RWPE1 (cell line): ENCODE measurements around the gene FEN1.

Source experiments
- CTCF ChIA-PET: fragments of 350-600 bp; sonication (Branson Sonifier 250); formaldehyde crosslinking; extraction: SDS; loops from one replicate; lab custom pipeline; 2021; lab: Yijun Ruan, JAX
- POLR2A ChIA-PET: fragments of 400-600 bp; formaldehyde crosslinking; extraction: SDS; loops from one replicate; lab custom pipeline; 2020; ENCODE audit warnings: antibody characterized with exemption; ENCODE audit not compliant: low non-redundant PET; lab: Yijun Ruan, JAX
- DNase-seq: peaks from one replicate; pipeline ENCODE4 v3.0.0; 2012; ENCODE audit warnings: low spot score
- H3K27ac ChIP-seq: fragments of 450-650 bp; 2 replicates; pipeline ENCODE4 v1.5.1; 2017
- CTCF ChIP-seq: fragments of 450-650 bp; conservative IDR thresholded peaks from 2 replicates; pipeline ENCODE4 v1.5.1; 2017; ENCODE audit warnings: low read depth, mild to moderate bottlenecking

Gene FEN1

DNA sequence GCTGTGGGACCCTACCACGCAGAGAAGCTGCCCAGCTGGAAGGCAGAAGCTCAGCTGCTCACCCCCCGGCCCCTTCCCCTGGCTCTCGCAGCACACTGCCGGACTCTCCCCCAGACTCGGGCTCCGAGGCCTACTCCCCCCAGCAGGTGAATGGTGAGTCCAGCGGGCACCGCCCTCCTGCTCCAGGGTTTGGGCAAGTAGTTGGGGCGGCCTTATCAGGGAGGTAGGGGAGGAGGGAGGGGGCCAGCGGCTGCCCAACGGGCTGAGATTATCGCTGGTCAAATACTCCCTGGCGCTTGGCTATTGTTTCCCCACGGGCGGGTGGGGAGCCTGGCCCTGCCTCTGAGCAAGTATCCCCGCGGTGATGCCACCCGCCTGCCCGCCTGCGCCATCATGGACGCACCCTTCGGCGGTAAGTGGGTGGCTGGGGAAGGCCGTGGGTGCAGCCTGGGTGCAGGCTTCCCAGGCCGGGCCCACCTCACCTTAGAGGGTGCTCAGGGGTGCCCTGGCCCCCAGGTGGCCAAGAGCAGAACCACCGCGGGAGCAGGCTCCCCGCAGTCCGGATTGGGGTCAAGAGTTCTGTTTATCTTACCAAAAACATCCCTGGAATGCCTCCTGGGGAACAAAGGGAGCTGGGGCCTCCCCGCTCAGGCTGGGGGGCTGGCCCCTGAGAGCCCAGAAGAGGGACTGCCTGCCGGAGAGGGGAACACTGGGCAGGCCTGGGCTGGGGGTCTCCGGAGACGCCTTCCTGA, 23.4 kb upstream of the FEN1 start:
- ChIA-PET POLR2A (no interaction called here), CTCF (interaction anchor here (0.7 to 0.8 kb wide), 3 partner anchors 16 to 19 kb away, joined by 3 to 4 read pairs (median 3); no protein-coding TSS in a partner anchor)
- no peak for DNase-seq

DNA sequence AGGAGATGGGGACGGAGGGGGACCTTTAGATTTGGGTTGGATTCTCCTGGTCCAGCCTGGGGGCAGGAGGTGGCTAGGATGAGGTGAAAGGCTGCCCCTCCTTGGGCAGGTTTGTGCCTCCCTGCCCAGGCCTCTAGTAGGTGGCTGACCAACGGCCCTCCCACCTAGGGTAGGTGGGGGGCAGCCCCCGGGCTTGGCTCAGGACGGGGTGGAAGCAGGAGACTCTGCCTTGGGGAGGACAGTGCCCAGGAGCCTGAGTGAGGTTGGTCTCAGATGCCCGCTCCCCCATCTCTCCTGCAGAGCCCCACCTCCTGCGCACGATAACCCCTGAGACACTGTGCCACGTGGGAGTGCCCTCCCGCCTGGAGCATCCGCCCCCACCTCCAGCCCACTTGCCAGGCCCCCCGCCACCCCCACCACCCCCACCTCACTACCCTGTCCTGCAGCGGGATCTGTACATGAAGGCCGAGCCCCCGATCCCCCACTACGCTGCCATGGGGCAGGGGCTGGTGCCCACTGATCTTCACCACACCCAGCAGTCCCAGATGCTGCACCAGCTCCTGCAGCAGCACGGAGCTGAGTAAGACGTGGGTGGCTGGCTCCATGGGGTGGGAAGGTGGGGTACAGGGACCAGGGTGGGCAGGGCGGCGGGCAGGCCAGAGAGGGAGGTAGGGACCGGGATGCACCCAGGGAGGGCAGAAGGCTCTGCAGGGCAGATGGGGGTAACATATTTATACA, 22.6 kb upstream of the FEN1 start:
- POLR2A ChIA-PET = no interaction called here

More for the DNA sequence above, 23.4 kb upstream of the FEN1 start:
- TF ChIP-seq CTCF = no peak
- no peak overlapping the region for H3K27ac ChIP-seq

DNA sequence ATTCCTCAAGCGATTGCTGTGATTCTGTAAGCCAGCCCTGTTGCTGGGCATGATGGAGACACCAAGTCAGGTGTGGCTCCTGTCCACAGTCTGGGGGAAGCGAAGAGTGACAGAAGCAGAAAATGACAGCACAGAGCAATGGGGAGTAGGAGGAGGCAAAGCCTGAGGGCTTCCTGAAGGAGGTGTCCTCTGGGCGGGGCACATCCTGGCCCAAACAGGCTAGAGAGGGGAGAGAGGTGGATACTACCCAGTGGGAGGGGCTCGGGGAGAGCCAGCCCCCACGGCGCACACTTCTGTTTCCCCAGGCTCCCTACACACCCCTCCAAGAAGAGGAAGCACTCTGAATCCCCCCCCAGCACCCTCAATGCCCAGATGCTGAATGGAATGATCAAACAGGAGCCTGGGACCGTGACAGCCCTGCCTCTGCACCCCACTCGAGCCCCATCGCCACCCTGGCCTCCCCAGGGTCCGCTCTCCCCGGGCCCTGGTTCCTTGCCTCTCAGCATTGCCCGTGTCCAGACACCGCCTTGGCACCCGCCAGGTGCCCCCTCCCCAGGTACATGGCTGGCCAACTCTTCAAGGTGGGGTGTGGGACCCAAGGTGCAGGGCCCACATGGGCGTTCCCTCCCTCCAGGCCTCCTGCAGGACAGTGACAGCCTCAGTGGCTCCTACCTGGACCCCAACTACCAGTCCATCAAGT, 21.4 kb upstream of the FEN1 start:
- TF ChIP-seq CTCF = no peak
- no peak for DNase-seq
- CTCF ChIA-PET = interaction anchor here (0.6 kb wide), 1 partner anchor 20 kb away, joined by 4 read pairs; no protein-coding TSS in a partner anchor
- POLR2A ChIA-PET = no interaction called here
- no peak overlapping the region for H3K27ac ChIP-seq

More for the DNA sequence above, 22.6 kb upstream of the FEN1 start:
- CTCF ChIA-PET = interaction anchor here (0.7 to 0.8 kb wide), 2 partner anchors 17 to 20 kb away, joined by 3 to 4 read pairs; no protein-coding TSS in a partner anchor
- DNase-seq = no peak
- TF ChIP-seq CTCF = no peak
- no peak overlapping the region for H3K27ac ChIP-seq

GRCh38 chr11:61771985-61772455, 20.7 kb upstream of the FEN1 start:
- no peak for DNase-seq
- CTCF ChIA-PET = interaction anchor here (0.6 kb wide), 2 partner anchors 17 to 21 kb away, joined by 3 to 4 read pairs; no protein-coding TSS in a partner anchor
- peak overlapping the region; percentile 3; the same call in 1 of the 2 replicates for H3K27ac ChIP-seq
- POLR2A ChIA-PET = no interaction called here
- TF ChIP-seq CTCF = no peak

DNA sequence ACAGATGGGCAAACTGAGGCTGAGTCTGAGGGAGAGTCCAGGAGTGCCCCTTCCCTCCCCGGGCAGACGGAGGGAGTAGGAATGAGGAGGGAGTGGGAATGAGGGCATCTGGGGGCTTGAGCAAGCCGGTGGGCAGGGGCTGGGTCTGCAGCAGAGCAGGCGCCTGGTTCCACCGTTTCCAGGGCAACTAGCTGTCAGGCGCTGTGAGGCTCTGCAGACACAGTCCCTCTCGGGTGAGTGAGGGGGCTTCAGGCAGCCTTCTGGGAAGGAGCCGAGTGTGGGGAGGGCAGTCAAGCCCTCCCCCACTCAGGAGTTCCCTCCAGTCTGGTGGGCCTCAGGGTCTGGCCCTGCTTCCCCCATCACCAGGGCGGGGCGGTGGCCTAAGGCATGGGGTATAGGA, 19.4 kb upstream of the FEN1 start:
- no peak overlapping the region for H3K27ac ChIP-seq
- no peak for DNase-seq
- CTCF ChIA-PET = no interaction called here
- POLR2A ChIA-PET = no interaction called here
- TF ChIP-seq CTCF = no peak

- ChIA-PET POLR2A (no interaction called here), CTCF (no interaction called here)
Measured at GRCh38 chr11:61773809-61774208, 18.9 kb upstream of the FEN1 start.

More at GRCh38 chr11:61773809-61774208, 18.9 kb upstream of the FEN1 start:
- TF ChIP-seq CTCF = no peak
- DNase-seq = no peak
- no peak overlapping the region for H3K27ac ChIP-seq
